HepG2 (cell line): ENCODE measurements around the gene TMEM183A. TPM values are rescaled to one million over a fixed set of nuclear protein-coding genes. Genes with fewer than 3 reads are reported as not detected.

Experiments used
- ATAC-seq: fragments of 200-7000 bp; cut with Tn5 transposase; 3 replicates; pipeline ENCODE4 v1.9.1; 2020; ENCODE audit warnings: mild to moderate bottlenecking, moderate library complexity
- BruUV-seq: library from RNA; stranded (reverse); fragments of 400-500 nt; replicated peaks from 2 replicates; lab custom pipeline; 2021; lab: Mats Ljungman, UMichigan
- CTCF ChIA-PET: fragments of 300-600 bp; formaldehyde crosslinking; extraction: SDS; loops from one replicate; lab custom pipeline; 2021; ENCODE audit warnings: low total read pairs, inconsistent platforms, low intra/inter-chr PET ratio; lab: Yijun Ruan, JAX
- POLR2A ChIA-PET: fragments of 350-600 bp; sonication (Branson Sonifier 250); formaldehyde crosslinking; loops from one replicate; lab custom pipeline; 2020; ENCODE audit warnings: antibody characterized with exemption, inconsistent platforms; lab: Yijun Ruan, JAX
- DNase-seq: peaks from one replicate; pipeline ENCODE4 v3.0.0-alpha.2; 2015; ENCODE audit warnings: low spot score
- FAIRE-seq: peaks from 3 replicates; lab custom pipeline; 2011; peaks lifted over from hg19 to GRCh38; lab: Jason Lieb, UNC
- H2AFZ ChIP-seq: one replicate; pipeline ENCODE4 v1.6.1; 2011; ENCODE audit warnings: low read length, inconsistent platforms
- H3K27ac ChIP-seq: fragments of 300-600 bp; 3 replicates; pipeline ENCODE4 v1.8.0; 2011; ENCODE audit warnings: mixed run types, mild to moderate bottlenecking, mixed read lengths, low read length, inconsistent platforms; ENCODE audit not compliant: insufficient read depth; ENCODE audit errors: extremely low read length
- H3K27me3 ChIP-seq, 2 experiments: fragments of 200-600 bp in 1 of 2; 2 replicates in 1 of 2; 3 replicates in 1 of 2; pipeline versions ENCODE4 v1.6.0 to v1.8.0; 2011; ENCODE audit warnings: low read length in 2 of 2, mild to moderate bottlenecking in 2 of 2, moderate library complexity in 2 of 2, inconsistent platforms in 1 of 2; ENCODE audit not compliant: insufficient read depth in 2 of 2, control insufficient read depth in 1 of 2
- H3K36me3 ChIP-seq, 2 experiments: fragments of 200-600 bp in 1 of 2; replicated peaks in 1 of 2; 2 replicates in 1 of 2; 3 replicates in 1 of 2; pipeline versions ENCODE4 v1.5.1 to v1.8.0; 2011; ENCODE audit warnings: low read length in 2 of 2, inconsistent platforms in 1 of 2; ENCODE audit not compliant: insufficient read depth in 2 of 2, control insufficient read depth in 1 of 2
- H3K4me1 ChIP-seq: 2 replicates; pipeline ENCODE4 v1.5.1; 2012; ENCODE audit warnings: low read length, inconsistent platforms; ENCODE audit not compliant: insufficient read depth
- H3K4me2 ChIP-seq: 2 replicates; pipeline ENCODE4 v1.6.0; 2011; ENCODE audit warnings: low read depth, low read length, inconsistent platforms
- H3K4me3 ChIP-seq, 3 experiments: fragments of 200-600 bp in 1 of 3; sonication (generic), shearing (Covaris generic) in 1 of 3; replicated peaks in 1 of 3; 2 replicates each; pipeline ENCODE4 v1.5.1; 2011 to 2016; ENCODE audit warnings: low read length in 3 of 3, inconsistent platforms in 2 of 3, low read depth in 2 of 3, mild to moderate bottlenecking in 2 of 3, control low read depth in 1 of 3, mixed read lengths in 1 of 3; ENCODE audit not compliant: insufficient read depth in 1 of 3
- H3K79me2 ChIP-seq: one replicate; pipeline ENCODE4 v1.6.1; 2011; ENCODE audit warnings: low read length, inconsistent platforms; ENCODE audit not compliant: insufficient read depth
- H3K9ac ChIP-seq: 2 replicates; pipeline ENCODE4 v1.6.0; 2011; ENCODE audit warnings: mild to moderate bottlenecking, low read depth, low read length, inconsistent platforms; ENCODE audit not compliant: insufficient read depth
- H3K9me3 ChIP-seq: 2 replicates; pipeline ENCODE4 v1.5.1; 2012; ENCODE audit warnings: mild to moderate bottlenecking, low read length
- H4K20me1 ChIP-seq: 2 replicates; pipeline ENCODE4 v1.6.0; 2011; ENCODE audit warnings: inconsistent platforms, mild to moderate bottlenecking, low read length, moderate library complexity; ENCODE audit not compliant: insufficient read depth
- EP300 ChIP-seq, 3 experiments: sonication (generic) in 1 of 3; formaldehyde crosslinking in 1 of 3; IDR thresholded peaks; 2 replicates each; pipeline versions ENCODE4 v1.5.1 to v1.6.1; 2011 to 2020; ENCODE audit warnings: low read depth in 2 of 3, low read length in 2 of 3, borderline replicate concordance in 1 of 3, improper control_type of control experiment in 1 of 3, mild to moderate bottlenecking in 1 of 3, missing genetic modification reagents in 1 of 3, moderate library complexity in 1 of 3
- KDM1A ChIP-seq: IDR thresholded peaks from 2 replicates; pipeline ENCODE4 v1.6.1; 2016; ENCODE audit warnings: missing compliant biosample characterization
- KDM5A ChIP-seq: fragments of 200-600 bp; sonication (generic); IDR thresholded peaks from 2 replicates; pipeline ENCODE4 v1.7.0; 2018; ENCODE audit warnings: antibody characterized with exemption, mild to moderate bottlenecking, low read length, borderline replicate concordance
- LBX2 ChIP-seq: sonication (generic); formaldehyde crosslinking; IDR thresholded peaks from 2 replicates; pipeline ENCODE4 v1.5.0; 2020; ENCODE audit warnings: missing genetic modification reagents, mild to moderate bottlenecking, borderline replicate concordance
- PRMT3 ChIP-seq: sonication (generic); formaldehyde crosslinking; IDR thresholded peaks from 2 replicates; pipeline ENCODE4 v1.8.1; 2022; ENCODE audit warnings: low read depth, mild to moderate bottlenecking, moderate library complexity, missing genetic modification reagents, borderline replicate concordance
- SETDB1 ChIP-seq: sonication (generic); formaldehyde crosslinking; IDR thresholded peaks from 2 replicates; pipeline ENCODE4 v1.5.1; 2020; ENCODE audit warnings: missing genetic modification reagents, mild to moderate bottlenecking, borderline replicate concordance
- SSRP1 ChIP-seq: IDR thresholded peaks from 2 replicates; pipeline ENCODE4 v1.6.1; 2016; ENCODE audit warnings: control low read depth
- TBX3 ChIP-seq: fragments of 450-650 bp; IDR thresholded peaks from 2 replicates; pipeline ENCODE4 v1.6.1; 2017; ENCODE audit warnings: antibody characterized with exemption, mild to moderate bottlenecking, inconsistent platforms, borderline replicate concordance
- TMF1 ChIP-seq: sonication (generic); formaldehyde crosslinking; IDR thresholded peaks from 2 replicates; pipeline ENCODE4 v1.8.1; 2022; ENCODE audit warnings: low read depth, missing genetic modification reagents
- ZNF790 ChIP-seq: sonication (generic); formaldehyde crosslinking; IDR thresholded peaks from 2 replicates; pipeline ENCODE4 v1.8.0; 2022; ENCODE audit warnings: missing genetic modification reagents, mild to moderate bottlenecking, borderline replicate concordance
- WGBS: methylation state at CpG from one replicate; pipeline ENCODE4 v1.1.6; 2017; ENCODE audit warnings: low lambda C conversion rate; 5-methylcytosine and 5-hydroxymethylcytosine counted together
- in situ Hi-C: cut with HindIII; loops from 2 replicates; pipeline ENCODE4 v1.10.0; 2017; ENCODE audit warnings: low pct_unique_long_range_greater_than_20kb; ENCODE audit not compliant: extremely low pct_ligation_motif_present
- intact Hi-C: fragments of 100-400 bp; cut with micrococcal nuclease; formaldehyde crosslinking; loops from one replicate; pipeline ENCODE4 v1.10.0; 2022; ENCODE audit not compliant: unreplicated experiment
- polyA plus RNA-seq, 8 experiments: library from polyadenylated mRNA; depleted of rRNA in 3 of 8; stranded (reverse) in 7 of 8; unstranded in 1 of 8; fragments of >200 nt; fragmentation: Illumina TruSeq in 4 of 8; extraction: Trizol in 4 of 8; gene quantifications; 2 replicates each; pipeline versions ENCODE4 v1.2.1 to v1.2.3, GENCODE V29; 2011 to 2016; ENCODE audit warnings: low read depth in 4 of 8, missing spikeins in 1 of 8, mixed read lengths in 1 of 8; ENCODE audit not compliant: insufficient read depth in 1 of 8
- total RNA-seq, 5 experiments: library from RNA; depleted of rRNA; stranded (reverse); fragments of >200 nt; fragmentation: Illumina TruSeq; extraction: Trizol; gene quantifications; 2 replicates each; pipeline ENCODE4 v1.2.3, GENCODE V29; 2016; ENCODE audit warnings: low read depth in 1 of 5

The TMEM183A gene
- total and polyA plus RNA-seq, 2 of the 13 experiments (the other 11 are each of a cell fraction or from before 2014, with no cell fraction given) = 59.7 to 82.0 TPM

- H4K20me1 ChIP-seq = no peaks in the 10 kb centered on the region
- ATAC-seq (no peak), DNase-seq (no peak), FAIRE-seq (no peak)
- 0% methylated on average over 2 of the region's 2 CpGs for WGBS
- H3K4me2 ChIP-seq = no peak overlapping the region
- intact Hi-C loops = no loop called here
- H3K27ac ChIP-seq = no peak overlapping the region
- ChIA-PET CTCF (no interaction called here), POLR2A (no interaction called here)
- no peaks in the 10 kb centered on the region for H3K79me2 ChIP-seq
- no peak overlapping the region for H3K9ac ChIP-seq
- H3K27me3 ChIP-seq = peaks cover 0 to 16% of the 10 kb centered on the region in 2 experiments; a peak in 2 of 5 replicates
- no peak for TF ChIP-seq SETDB1 (CRISPR knock-in tag)
- TF ChIP-seq TBX3 = no peak
- TF ChIP-seq KDM1A (CRISPR knock-in tag) = no peak
- no peak for TF ChIP-seq PRMT3 (CRISPR knock-in tag)
- no peak for TF ChIP-seq KDM5A
- no peak for TF ChIP-seq SSRP1
- no peak for TF ChIP-seq ZNF790 (CRISPR knock-in tag)
- no peak for TF ChIP-seq LBX2
- no peak for TF ChIP-seq EP300 (IDR thresholded peaks at IDR 0.05; ENCODE audit: low read depth in 2 of 2, low read length in 2 of 2)
- TF ChIP-seq EP300 (CRISPR knock-in tag; IDR thresholded peaks at IDR 0.05; ENCODE audit: borderline replicate concordance) = no peak
- TF ChIP-seq TMF1 (CRISPR knock-in tag) = no peak
- no peak overlapping the region for H2AFZ ChIP-seq
- H3K36me3 ChIP-seq = no peaks in the 10 kb centered on the region
- H3K9me3 ChIP-seq = no peaks in the 10 kb centered on the region
- no peaks in the 10 kb centered on the region for H3K4me1 ChIP-seq
- H3K4me3 ChIP-seq = no peak overlapping the region
- BruUV-seq = no TSS peak
- in situ Hi-C loops = no loop called here
Measured at GRCh38 chr1:202979459-202979858, 27.7 kb upstream of the TMEM183A start.
